ENCODE data around the gene KNDC1. TPM values are rescaled to one million over a fixed set of nuclear protein-coding genes. Genes with fewer than 3 reads are reported as not detected.
"Not testable (repeated sequence)": the region's sequence is repeated elsewhere in the genome, so short reads cannot be mapped to it uniquely, and the experiment has no call there.

KNDC1 gene
- total and polyA plus RNA-seq, 2 of the 4 experiments (the other 2 are of a cell fraction), result 0.18 to 1.1 TPM

GRCh38 chr10:133151071-133151470 lies 8.9 kb upstream of the KNDC1 start:
- not testable (repeated sequence) for H3K4me1 ChIP-seq (ENCODE audit: control insufficient read depth, insufficient read depth, low read length)

More at GRCh38 chr10:133151071-133151470, 8.9 kb upstream of the KNDC1 start:
- H3K27me3 ChIP-seq (ENCODE audit: control insufficient read depth, insufficient read depth, low read length); H3K4me2 ChIP-seq (ENCODE audit: low read depth, low read length); H3K14ac ChIP-seq (replicated peaks; ENCODE audit: low read depth, low read length); H2BK5ac ChIP-seq (ENCODE audit: low read depth, low read length, poor library complexity, severe bottlenecking); BruUV-seq (replicated peaks); DNase-seq; ATAC-seq (ENCODE audit: low read depth); H4K5ac ChIP-seq (ENCODE audit: low read depth, low read length); H2AK5ac ChIP-seq (ENCODE audit: low read depth, low read length); H3K9ac ChIP-seq (ENCODE audit: low read depth, low read length); H3K79me1 ChIP-seq (ENCODE audit: low read depth in 1 of 2, low read length in 2 of 2); H3K36me3 ChIP-seq (ENCODE audit: control insufficient read depth, insufficient read depth, low read length); H2AK9ac ChIP-seq (replicated peaks; ENCODE audit: low read depth, low read length, poor library complexity); H2BK120ac ChIP-seq (ENCODE audit: low read depth, low read length); POLR2A ChIA-PET (ENCODE audit: unreplicated experiment); H4K20me1 ChIP-seq (ENCODE audit: insufficient read depth, low read length); H2AFZ ChIP-seq (replicated peaks; ENCODE audit: low read length, poor library complexity); CTCF ChIA-PET; intact Hi-C loops (cut with micrococcal nuclease); dilution Hi-C loops (cut with HindIII; ENCODE audit: low sequenced_read_pairs, unreplicated experiment); H2BK20ac ChIP-seq (ENCODE audit: low read depth, low read length); H3K18ac ChIP-seq (ENCODE audit: low read depth, low read length); in situ Hi-C loops (cut with MboI; ENCODE audit: low sequenced_read_pairs); H2BK15ac ChIP-seq (ENCODE audit: low read depth, low read length); H4K91ac ChIP-seq (ENCODE audit: insufficient read depth, low read depth, low read length); H3K27ac ChIP-seq (ENCODE audit: insufficient read depth, low read length); H3K23ac ChIP-seq (ENCODE audit: low read depth, low read length); H3K9me1 ChIP-seq (ENCODE audit: insufficient read depth, low read length); H3K4me3 ChIP-seq (ENCODE audit: insufficient read depth, low read depth, low read length); H3K56ac ChIP-seq (ENCODE audit: extremely low read depth, insufficient read depth, low read length); H3K4ac ChIP-seq (ENCODE audit: low read depth, low read length); H4K8ac ChIP-seq (ENCODE audit: low read depth in 2 of 2, low read length in 2 of 2); H3K9me3 ChIP-seq (ENCODE audit: control insufficient read depth, insufficient read depth, low read length): not testable (repeated sequence)
- WGBS, 2 experiments (ENCODE audit: extremely low coverage in 2 of 2, insufficient read length in 1 of 2), result no CpG with 5 or more reads among the region's 3 CpGs
